Measurements from ENCODE around the gene COA5. TPM values are rescaled to one million over a fixed set of nuclear protein-coding genes. Genes with fewer than 3 reads are reported as not detected.

COA5 gene
- total and polyA plus RNA-seq, 10 donors: 24.4 to 69.7 (median 40.1) TPM

- Histone ChIP-seq H3K36me3 (peaks cover 0 to 32% (median 5%) of the 10 kb centered on the region in 6 donors), H3K27me3 (replicated peaks in 1 of 7) (no peaks in the 10 kb centered on the region), H3K4me3 (no peak overlapping the region), H3K27ac (no peak overlapping the region), H3K9me3 (no peaks in the 10 kb centered on the region), H3K4me1 (peaks cover 0 to 57% (median 17%) of the 10 kb centered on the region in 6 donors)
- intact Hi-C loops (cut with DNase I; ENCODE audit: low total_unique reads): loop anchor here (2.0 to 10.0 kb wide), 2 partner anchors 186 to 414 kb away; no protein-coding TSS in a partner anchor
- TF ChIP-seq POLR2A (IDR thresholded peaks at IDR 0.05) (no peak), POLR2AphosphoS5 (IDR thresholded peaks at IDR 0.05) (no peak)
- WGBS, 5 donors: 88 to 100% (median 93%) methylated on average over 1 of the region's 1 CpG
- DNase-seq: no peak
These were observed 42.7 kb upstream of the COA5 start for GRCh38 chr2:98650998-98651397.

DNA sequence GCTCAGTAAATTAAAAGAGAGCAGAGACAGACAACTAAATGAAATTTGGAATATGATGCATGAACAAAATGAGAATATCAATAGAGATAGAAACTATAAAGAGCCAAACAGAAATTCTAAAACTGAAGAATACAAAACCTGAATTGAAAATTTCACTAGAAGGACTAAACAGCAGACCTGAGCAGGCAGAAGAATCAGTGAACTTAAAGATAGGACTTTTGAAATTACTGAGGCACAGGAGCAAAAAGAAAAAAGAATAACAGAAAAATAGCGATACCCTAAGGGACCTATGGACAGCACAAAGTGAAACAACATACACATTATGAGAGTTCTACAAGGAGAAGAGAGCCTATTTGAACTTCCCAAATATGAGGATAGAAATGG, 41.7 kb upstream of the COA5 start:
- DNase-seq: no peak
- Histone ChIP-seq H3K27me3 (replicated peaks in 1 of 7) (no peaks in the 10 kb centered on the region), H3K4me3 (no peak overlapping the region), H3K36me3 (peaks cover 0 to 41% (median 8%) of the 10 kb centered on the region in 6 donors), H3K27ac (peak overlapping the region in 2 of 8 donors; percentile 23 to 30), H3K9me3 (no peaks in the 10 kb centered on the region), H3K4me1 (peaks cover 0 to 47% (median 12%) of the 10 kb centered on the region in 6 donors)
- intact Hi-C loops (cut with DNase I; ENCODE audit: low total_unique reads): loop anchor here (2.0 to 10.0 kb wide), 2 partner anchors 187 to 415 kb away; no protein-coding TSS in a partner anchor
- WGBS, 5 donors: 73 to 97% (median 77%) methylated on average over 1 of the region's 1 CpG
- TF ChIP-seq, protein P1, sequence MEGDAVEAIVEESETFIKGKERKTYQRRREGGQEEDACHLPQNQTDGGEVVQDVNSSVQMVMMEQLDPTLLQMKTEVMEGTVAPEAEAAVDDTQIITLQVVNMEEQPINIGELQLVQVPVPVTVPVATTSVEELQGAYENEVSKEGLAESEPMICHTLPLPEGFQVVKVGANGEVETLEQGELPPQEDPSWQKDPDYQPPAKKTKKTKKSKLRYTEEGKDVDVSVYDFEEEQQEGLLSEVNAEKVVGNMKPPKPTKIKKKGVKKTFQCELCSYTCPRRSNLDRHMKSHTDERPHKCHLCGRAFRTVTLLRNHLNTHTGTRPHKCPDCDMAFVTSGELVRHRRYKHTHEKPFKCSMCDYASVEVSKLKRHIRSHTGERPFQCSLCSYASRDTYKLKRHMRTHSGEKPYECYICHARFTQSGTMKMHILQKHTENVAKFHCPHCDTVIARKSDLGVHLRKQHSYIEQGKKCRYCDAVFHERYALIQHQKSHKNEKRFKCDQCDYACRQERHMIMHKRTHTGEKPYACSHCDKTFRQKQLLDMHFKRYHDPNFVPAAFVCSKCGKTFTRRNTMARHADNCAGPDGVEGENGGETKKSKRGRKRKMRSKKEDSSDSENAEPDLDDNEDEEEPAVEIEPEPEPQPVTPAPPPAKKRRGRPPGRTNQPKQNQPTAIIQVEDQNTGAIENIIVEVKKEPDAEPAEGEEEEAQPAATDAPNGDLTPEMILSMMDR (IDR thresholded peaks at IDR 0.05 in 8 of 11, conservative IDR thresholded peaks at IDR 0.05 in 3 of 11): no peak
- TF ChIP-seq POLR2A (IDR thresholded peaks at IDR 0.05): no peak

DNA sequence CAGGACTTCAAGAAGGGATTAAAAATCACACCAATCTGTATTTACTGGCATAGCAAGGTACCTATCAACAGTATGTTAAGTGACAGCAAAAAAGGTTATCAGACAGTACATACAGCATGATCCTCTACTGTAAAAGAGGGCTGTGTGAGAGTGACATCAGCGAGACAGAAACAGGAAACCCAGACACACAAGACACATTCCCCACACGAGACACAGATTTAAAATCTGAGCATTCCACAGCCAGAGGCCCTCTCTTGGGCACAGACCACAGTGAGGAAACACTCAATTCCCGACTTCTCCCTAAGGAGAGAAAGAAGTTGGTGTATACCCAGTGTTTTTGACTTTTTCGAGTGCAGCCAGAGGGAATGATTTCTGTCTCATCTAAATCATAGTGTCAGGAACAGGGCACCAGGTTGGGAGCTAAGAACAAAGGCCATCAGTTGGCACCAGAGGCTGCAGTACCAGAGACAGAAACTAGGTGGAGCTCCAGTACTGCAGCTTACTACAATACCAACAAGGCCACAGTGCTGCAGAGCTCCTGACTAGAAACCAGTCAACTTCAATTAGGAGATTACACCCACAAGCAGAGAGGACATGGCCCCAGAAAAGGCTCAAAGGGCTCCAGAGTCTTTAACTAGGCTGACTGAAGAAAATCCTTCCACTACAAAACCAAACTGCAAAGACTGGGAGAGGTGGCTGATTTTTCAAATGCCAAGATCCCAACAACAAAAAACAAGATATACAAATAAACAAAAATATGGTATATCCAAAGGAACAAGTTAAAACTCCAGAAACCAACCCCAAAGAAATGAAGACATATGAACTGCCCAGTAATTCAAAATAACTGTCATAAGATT, 41.1 kb upstream of the COA5 start:
- TF ChIP-seq POLR2A (IDR thresholded peaks at IDR 0.05) (no peak), POLR2AphosphoS5 (IDR thresholded peaks at IDR 0.05) (peak in 1 of 3 donors; percentile 45)
- TF ChIP-seq, protein P1 (IDR thresholded peaks at IDR 0.05 in 8 of 11, conservative IDR thresholded peaks at IDR 0.05 in 3 of 11): peak; percentile 92 to 98 (median 96)
- peak overlapping the region in 3 of 8 donors; percentile 18 to 30 (median 23) for H3K27ac ChIP-seq
- no peak overlapping the region for H3K4me3 ChIP-seq
- DNase-seq: no peak
- peaks cover 0 to 47% (median 8%) of the 10 kb centered on the region in 6 donors for H3K36me3 ChIP-seq
- H3K9me3 ChIP-seq: no peaks in the 10 kb centered on the region
- no peaks in the 10 kb centered on the region for H3K27me3 ChIP-seq (replicated peaks in 1 of 7)
- intact Hi-C loops (cut with DNase I; ENCODE audit: low total_unique reads): no loop called here
- H3K4me1 ChIP-seq: peaks cover 0 to 41% (median 9%) of the 10 kb centered on the region in 6 donors
- WGBS, 5 donors: 8 to 21% (median 14%) methylated on average over 4 of the region's 4 CpGs

GRCh38 chr2:98648451-98648850, 40.1 kb upstream of the COA5 start:
- Histone ChIP-seq H3K27ac (peak overlapping the region in 1 of 8 donors; percentile 18), H3K4me3 (no peak overlapping the region), H3K9me3 (no peaks in the 10 kb centered on the region), H3K27me3 (replicated peaks in 1 of 7) (no peaks in the 10 kb centered on the region), H3K36me3 (peaks cover 0 to 48% (median 10%) of the 10 kb centered on the region in 6 donors), H3K4me1 (peaks cover 0 to 37% (median 6%) of the 10 kb centered on the region in 6 donors)
- DNase-seq: no peak
- no peak for TF ChIP-seq POLR2AphosphoS5 (IDR thresholded peaks at IDR 0.05)
- no peak for TF ChIP-seq POLR2A (IDR thresholded peaks at IDR 0.05)
- WGBS, 5 donors: 74 to 86% (median 77%) methylated on average over 4 of the region's 4 CpGs
- intact Hi-C loops (cut with DNase I; ENCODE audit: low total_unique reads): no loop called here

DNA sequence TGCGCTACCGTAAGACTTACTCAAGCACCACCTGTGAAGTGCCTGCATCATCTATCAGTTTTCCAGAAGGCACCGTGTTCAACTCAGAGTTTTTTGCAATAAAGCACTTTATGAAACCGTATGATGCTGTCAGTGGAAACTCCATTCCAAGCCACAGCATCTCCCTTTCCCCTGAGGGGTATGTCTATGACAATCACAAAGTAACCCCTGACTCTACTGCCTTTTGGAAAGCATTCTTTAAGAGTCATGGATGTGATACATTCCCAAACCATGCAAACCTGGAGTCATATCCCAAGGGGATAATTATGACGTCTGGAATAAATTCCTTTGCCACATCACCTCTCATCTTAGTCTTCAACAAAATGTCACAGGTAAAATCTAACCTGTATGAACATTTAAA, 39.3 kb upstream of the COA5 start:
- DNase-seq: no peak
- Histone ChIP-seq H3K27ac (no peak overlapping the region), H3K4me1 (peaks cover 0 to 30% (median 6%) of the 10 kb centered on the region in 6 donors), H3K4me3 (no peak overlapping the region), H3K27me3 (replicated peaks in 1 of 7) (no peaks in the 10 kb centered on the region), H3K36me3 (peaks cover 0 to 56% (median 10%) of the 10 kb centered on the region in 6 donors), H3K9me3 (no peaks in the 10 kb centered on the region)
- no peak for TF ChIP-seq POLR2A (IDR thresholded peaks at IDR 0.05)
- TF ChIP-seq, protein P1 (IDR thresholded peaks at IDR 0.05 in 8 of 11, conservative IDR thresholded peaks at IDR 0.05 in 3 of 11): no peak
- no peak for TF ChIP-seq POLR2AphosphoS5 (IDR thresholded peaks at IDR 0.05)
- intact Hi-C loops (cut with DNase I; ENCODE audit: low total_unique reads): no loop called here
- 74 to 88% (median 86%) methylated on average over 5 of the region's 5 CpGs for WGBS, 5 donors
